Activated T-cell treated with anti-CD3 and anti-CD28 coated beads, Interleukin-2, amount 50 U/mL, for 24 hours (primary cell): ENCODE data around the gene MINDY4.
"Not testable (repeated sequence)": the region's sequence is repeated elsewhere in the genome, so short reads cannot be mapped to it uniquely, and the experiment has no call there.

Source experiments
- DNase-seq: peaks from one replicate; pipeline ENCODE4 v3.0.0-alpha.2; 2020
- H3K27ac Mint-ChIP-seq: 2 replicates; pipeline ENCODE4 v1.8.0; 2020; ENCODE audit warnings: mild to moderate bottlenecking, mixed read lengths
- H3K27me3 Mint-ChIP-seq: 2 replicates; pipeline ENCODE4 v1.8.0; 2020; ENCODE audit warnings: mixed read lengths
- H3K36me3 Mint-ChIP-seq: 2 replicates; pipeline ENCODE4 v1.8.0; 2020; ENCODE audit warnings: low read depth, mixed read lengths
- H3K4me1 Mint-ChIP-seq: 2 replicates; pipeline ENCODE4 v1.8.0; 2020; ENCODE audit warnings: low read depth, mixed read lengths
- H3K4me3 Mint-ChIP-seq: 2 replicates; pipeline ENCODE4 v1.8.0; 2020; ENCODE audit warnings: mild to moderate bottlenecking, moderate library complexity, mixed read lengths
- H3K9me3 Mint-ChIP-seq: 2 replicates; pipeline ENCODE4 v1.8.0; 2020; ENCODE audit warnings: mixed read lengths

The MINDY4 gene

GRCh38 chr7:30814700-30815387 is 43.6 kb downstream of the MINDY4 start:
- Mint-ChIP-seq H3K4me3 (no peak overlapping the region), H3K27me3 (no peaks in the 10 kb centered on the region), H3K36me3 (no peaks in the 10 kb centered on the region), H3K27ac (no peak overlapping the region), H3K4me1 (no peaks in the 10 kb centered on the region), H3K9me3 (no peaks in the 10 kb centered on the region)
- DNase-seq, result no peak

GRCh38 chr7:30815388-30815854 is 44.2 kb downstream of the MINDY4 start:
- no peaks in the 10 kb centered on the region for H3K36me3 Mint-ChIP-seq
- no peak overlapping the region for H3K4me3 Mint-ChIP-seq
- no peaks in the 10 kb centered on the region for H3K27me3 Mint-ChIP-seq
- H3K9me3 Mint-ChIP-seq, result no peaks in the 10 kb centered on the region
- no peak for DNase-seq
- no peak overlapping the region for H3K27ac Mint-ChIP-seq
- no peaks in the 10 kb centered on the region for H3K4me1 Mint-ChIP-seq

- no peak overlapping the region for H3K27ac Mint-ChIP-seq
- no peaks in the 10 kb centered on the region for H3K9me3 Mint-ChIP-seq
- no peaks in the 10 kb centered on the region for H3K27me3 Mint-ChIP-seq
- H3K4me3 Mint-ChIP-seq, result no peak overlapping the region
- no peaks in the 10 kb centered on the region for H3K4me1 Mint-ChIP-seq
- H3K36me3 Mint-ChIP-seq, result no peaks in the 10 kb centered on the region
- no peak for DNase-seq
These were observed 44.9 kb downstream of the MINDY4 start for GRCh38 chr7:30815951-30816644.

GRCh38 chr7:30816645-30817370 is 45.6 kb downstream of the MINDY4 start:
- H3K9me3 Mint-ChIP-seq, result no peaks in the 10 kb centered on the region
- no peaks in the 10 kb centered on the region for H3K4me1 Mint-ChIP-seq
- no peak overlapping the region for H3K4me3 Mint-ChIP-seq
- no peak for DNase-seq
- H3K36me3 Mint-ChIP-seq, result no peaks in the 10 kb centered on the region
- no peak overlapping the region for H3K27ac Mint-ChIP-seq
- no peaks in the 10 kb centered on the region for H3K27me3 Mint-ChIP-seq

GRCh38 chr7:30817371-30817767 is 46.2 kb downstream of the MINDY4 start:
- no peaks in the 10 kb centered on the region for H3K36me3 Mint-ChIP-seq
- H3K9me3 Mint-ChIP-seq, result no peaks in the 10 kb centered on the region
- H3K4me3 Mint-ChIP-seq, result no peak overlapping the region
- no peak for DNase-seq
- no peak overlapping the region for H3K27ac Mint-ChIP-seq
- H3K27me3 Mint-ChIP-seq, result no peaks in the 10 kb centered on the region
- H3K4me1 Mint-ChIP-seq, result no peaks in the 10 kb centered on the region

GRCh38 chr7:30824821-30825720 is 53.9 kb downstream of the MINDY4 start:
- H3K27me3 Mint-ChIP-seq, result no peaks in the 10 kb centered on the region
- peaks cover 2% of the 10 kb centered on the region for H3K9me3 Mint-ChIP-seq
- DNase-seq, result no peak
- H3K4me3 Mint-ChIP-seq, result no peak overlapping the region
- peaks cover 8% of the 10 kb centered on the region for H3K36me3 Mint-ChIP-seq
- no peak overlapping the region for H3K27ac Mint-ChIP-seq
- H3K4me1 Mint-ChIP-seq, result peaks cover 14% of the 10 kb centered on the region

- H3K9me3 Mint-ChIP-seq, result peaks cover 6% of the 10 kb centered on the region
- peaks cover 14% of the 10 kb centered on the region for H3K36me3 Mint-ChIP-seq
- H3K4me3 Mint-ChIP-seq, result no peak overlapping the region
- peaks cover 14% of the 10 kb centered on the region for H3K4me1 Mint-ChIP-seq
- no peaks in the 10 kb centered on the region for H3K27me3 Mint-ChIP-seq
- no peak overlapping the region for H3K27ac Mint-ChIP-seq
- no peak for DNase-seq
These were observed 55.0 kb downstream of the MINDY4 start for GRCh38 chr7:30826181-30826580.

- peaks cover 26% of the 10 kb centered on the region for H3K36me3 Mint-ChIP-seq
- H3K27me3 Mint-ChIP-seq, result no peaks in the 10 kb centered on the region
- H3K9me3 Mint-ChIP-seq, result peaks cover 16% of the 10 kb centered on the region
- H3K4me3 Mint-ChIP-seq, result no peak overlapping the region
- peaks cover 14% of the 10 kb centered on the region for H3K4me1 Mint-ChIP-seq
- no peak for DNase-seq
- no peak overlapping the region for H3K27ac Mint-ChIP-seq
These were observed 57.4 kb downstream of the MINDY4 start for GRCh38 chr7:30828591-30828990.

GRCh38 chr7:30829471-30829870 is 58.3 kb downstream of the MINDY4 start:
- Mint-ChIP-seq H3K36me3 (peaks cover 27% of the 10 kb centered on the region), H3K27ac (no peak overlapping the region), H3K4me1 (peaks cover 14% of the 10 kb centered on the region), H3K27me3 (no peaks in the 10 kb centered on the region), H3K9me3 (peaks cover 18% of the 10 kb centered on the region), H3K4me3 (no peak overlapping the region)
- DNase-seq, result no peak

GRCh38 chr7:30831227-30831626 is 60.0 kb downstream of the MINDY4 start:
- peaks cover 32% of the 10 kb centered on the region for H3K36me3 Mint-ChIP-seq
- no peak overlapping the region for H3K27ac Mint-ChIP-seq
- H3K4me3 Mint-ChIP-seq, result no peak overlapping the region
- H3K27me3 Mint-ChIP-seq, result no peaks in the 10 kb centered on the region
- no peak for DNase-seq
- peaks cover 14% of the 10 kb centered on the region for H3K4me1 Mint-ChIP-seq
- H3K9me3 Mint-ChIP-seq, result peaks cover 24% of the 10 kb centered on the region

GRCh38 chr7:30831936-30832335 is 60.7 kb downstream of the MINDY4 start:
- Mint-ChIP-seq H3K9me3 (peaks cover 24% of the 10 kb centered on the region), H3K36me3 (peaks cover 32% of the 10 kb centered on the region), H3K27ac (no peak overlapping the region), H3K4me1 (peaks cover 14% of the 10 kb centered on the region), H3K4me3 (no peak overlapping the region), H3K27me3 (no peaks in the 10 kb centered on the region)
- DNase-seq, result no peak

GRCh38 chr7:30834017-30834674 is 62.9 kb downstream of the MINDY4 start:
- H3K27me3 Mint-ChIP-seq, H3K4me3 Mint-ChIP-seq: not testable (repeated sequence)

GRCh38 chr7:30835396-30835915 is 64.2 kb downstream of the MINDY4 start:
- H3K9me3 Mint-ChIP-seq, result peaks cover 22% of the 10 kb centered on the region
- no peak overlapping the region for H3K4me3 Mint-ChIP-seq
- peaks cover 22% of the 10 kb centered on the region for H3K36me3 Mint-ChIP-seq
- H3K27ac Mint-ChIP-seq, result no peak overlapping the region
- no peak for DNase-seq
- no peaks in the 10 kb centered on the region for H3K27me3 Mint-ChIP-seq
- H3K4me1 Mint-ChIP-seq, result no peaks in the 10 kb centered on the region

More at GRCh38 chr7:30834017-30834674, 62.9 kb downstream of the MINDY4 start:
- H3K36me3 Mint-ChIP-seq, result peaks cover 30% of the 10 kb centered on the region
- H3K9me3 Mint-ChIP-seq, result peaks cover 24% of the 10 kb centered on the region
- H3K27ac Mint-ChIP-seq, DNase-seq, H3K4me1 Mint-ChIP-seq: not testable (repeated sequence)
